ENCODE data around the gene MAP2K1. TPM values are rescaled to one million over a fixed set of nuclear protein-coding genes. Genes with fewer than 3 reads are reported as not detected.

MAP2K1 gene
- total and polyA plus RNA-seq, 9 of the 15 experiments (the other 6 are each of a cell fraction or from before 2014, with no cell fraction given): 7.5 to 58.3 (median 30.0) TPM

DNA sequence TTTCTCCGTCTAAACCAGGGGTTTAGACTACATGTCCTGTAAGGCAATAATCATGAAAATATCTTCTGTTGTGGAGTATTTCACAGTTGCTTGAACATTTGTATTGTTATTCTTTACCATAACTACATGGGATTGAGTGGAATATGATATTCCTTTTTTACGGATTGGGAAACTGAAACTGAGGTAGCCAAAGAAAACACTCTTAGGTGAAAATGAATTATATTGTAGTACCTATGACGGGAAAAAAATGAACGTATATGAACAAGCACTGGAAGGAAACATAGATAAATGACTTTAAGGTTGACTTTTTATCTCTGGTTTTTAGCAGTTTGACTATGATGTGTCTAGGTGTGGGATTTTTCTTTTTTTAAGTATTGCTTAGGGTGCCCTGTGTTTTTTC is 35.6 kb downstream of the MAP2K1 start:
- Histone ChIP-seq H3K4me1 (replicated peaks in 1 of 2; ENCODE audit: control insufficient read depth in 2 of 2, insufficient read depth in 2 of 2, low read length in 2 of 2) (no peaks in the 10 kb centered on the region), H3K9me1 (ENCODE audit: control insufficient read depth, insufficient read depth, low read length) (no peaks in the 10 kb centered on the region), H3K9me3 (replicated peaks; ENCODE audit: control insufficient read depth, insufficient read depth, low read depth, low read length) (no peaks in the 10 kb centered on the region), H3K4me3 (no peak overlapping the region), H3K79me2 (ENCODE audit: control insufficient read depth, insufficient read depth, low read length) (peaks cover 55% of the 10 kb centered on the region), H3K9ac (ENCODE audit: insufficient read depth in 1 of 2, low read depth in 2 of 2, low read length in 2 of 2) (no peak overlapping the region), H3K4me2 (ENCODE audit: insufficient read depth, low read length) (no peak overlapping the region), H3K36me3 (ENCODE audit: control insufficient read depth, insufficient read depth, low read length) (no peaks in the 10 kb centered on the region), H2AFZ (ENCODE audit: low read depth, low read length) (no peak overlapping the region), H4K20me1 (replicated peaks; ENCODE audit: control insufficient read depth, insufficient read depth, low read length) (no peaks in the 10 kb centered on the region; the same call in 1 of the 2 replicates), H3K27ac (ENCODE audit: extremely low read depth, low read depth, low read length) (no peak overlapping the region), H3K27me3 (ENCODE audit: control insufficient read depth in 2 of 2, insufficient read depth in 2 of 2, low read length in 2 of 2) (no peaks in the 10 kb centered on the region)
- no peak for DNase-seq (ENCODE audit: extremely low read depth in 1 of 4, low spot score in 3 of 4)
- no peak for TF ChIP-seq PPARD (CRISPR knock-in tag; IDR thresholded peaks at IDR 0.05)
- TF ChIP-seq ZHX1 (conservative IDR thresholded peaks at IDR 0.05; ENCODE audit: low read length): no peak
- in situ Hi-C loops (cut with MboI): no loop called here
- POLR2A ChIA-PET: no interaction called here
- no peak for ATAC-seq
- intact Hi-C loops (cut with micrococcal nuclease): no loop called here
- CTCF ChIA-PET (ENCODE audit: low intra/inter-chr PET ratio): no interaction called here
- no peak for FAIRE-seq
- no TSS peak for BruUV-seq (replicated peaks)
- WGBS (ENCODE audit: insufficient coverage, low coverage, missing lambda C conversion rate): 67% methylated on average over 4 of the region's 4 CpGs

DNA sequence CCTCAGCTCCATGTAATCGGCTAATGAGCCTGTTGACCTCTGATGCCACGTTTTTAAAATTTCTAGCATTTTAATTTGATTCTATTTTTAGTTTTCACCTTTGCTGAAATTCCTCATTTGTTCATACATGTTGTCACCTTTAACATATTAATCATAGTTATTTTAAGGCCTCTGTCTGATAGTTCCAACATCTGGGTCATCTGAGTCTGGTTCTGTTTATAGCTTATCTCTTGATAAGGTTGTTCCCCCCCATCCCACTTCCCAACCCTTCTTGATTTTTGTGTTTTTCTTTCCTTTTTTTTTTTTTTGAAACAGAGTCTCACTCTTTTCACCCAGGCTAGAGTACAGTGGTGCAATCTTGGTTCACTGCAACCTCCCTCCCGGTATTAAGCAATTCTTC is 36.4 kb downstream of the MAP2K1 start:
- no peak for ATAC-seq
- no peak for FAIRE-seq
- ChIA-PET CTCF (ENCODE audit: low intra/inter-chr PET ratio) (no interaction called here), POLR2A (no interaction called here)
- 76% methylated on average over 3 of the region's 3 CpGs for WGBS (ENCODE audit: insufficient coverage, low coverage, missing lambda C conversion rate)
- in situ Hi-C loops (cut with MboI) (no loop called here), intact Hi-C loops (cut with micrococcal nuclease) (no loop called here)
- Histone ChIP-seq H3K4me3 (no peak overlapping the region), H3K4me2 (ENCODE audit: insufficient read depth, low read length) (no peak overlapping the region), H3K36me3 (ENCODE audit: control insufficient read depth, insufficient read depth, low read length) (no peaks in the 10 kb centered on the region), H3K27ac (ENCODE audit: extremely low read depth, low read depth, low read length) (no peak overlapping the region), H2AFZ (ENCODE audit: low read depth, low read length) (no peak overlapping the region), H3K4me1 (replicated peaks in 1 of 2; ENCODE audit: control insufficient read depth in 2 of 2, insufficient read depth in 2 of 2, low read length in 2 of 2) (no peaks in the 10 kb centered on the region), H3K9ac (ENCODE audit: insufficient read depth in 1 of 2, low read depth in 2 of 2, low read length in 2 of 2) (no peak overlapping the region), H3K79me2 (ENCODE audit: control insufficient read depth, insufficient read depth, low read length) (peaks cover 50% of the 10 kb centered on the region), H3K27me3 (ENCODE audit: control insufficient read depth in 2 of 2, insufficient read depth in 2 of 2, low read length in 2 of 2) (no peaks in the 10 kb centered on the region), H3K9me3 (replicated peaks; ENCODE audit: control insufficient read depth, insufficient read depth, low read depth, low read length) (no peaks in the 10 kb centered on the region), H3K9me1 (ENCODE audit: control insufficient read depth, insufficient read depth, low read length) (no peaks in the 10 kb centered on the region), H4K20me1 (replicated peaks; ENCODE audit: control insufficient read depth, insufficient read depth, low read length) (no peaks in the 10 kb centered on the region)
- DNase-seq (ENCODE audit: extremely low read depth in 1 of 4, low spot score in 3 of 4): no peak
- no TSS peak for BruUV-seq (replicated peaks)
- TF ChIP-seq, protein P1, sequence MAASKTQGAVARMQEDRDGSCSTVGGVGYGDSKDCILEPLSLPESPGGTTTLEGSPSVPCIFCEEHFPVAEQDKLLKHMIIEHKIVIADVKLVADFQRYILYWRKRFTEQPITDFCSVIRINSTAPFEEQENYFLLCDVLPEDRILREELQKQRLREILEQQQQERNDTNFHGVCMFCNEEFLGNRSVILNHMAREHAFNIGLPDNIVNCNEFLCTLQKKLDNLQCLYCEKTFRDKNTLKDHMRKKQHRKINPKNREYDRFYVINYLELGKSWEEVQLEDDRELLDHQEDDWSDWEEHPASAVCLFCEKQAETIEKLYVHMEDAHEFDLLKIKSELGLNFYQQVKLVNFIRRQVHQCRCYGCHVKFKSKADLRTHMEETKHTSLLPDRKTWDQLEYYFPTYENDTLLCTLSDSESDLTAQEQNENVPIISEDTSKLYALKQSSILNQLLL (CRISPR knock-in tag; IDR thresholded peaks at IDR 0.05; ENCODE audit: borderline replicate concordance): no peak
- TF ChIP-seq TEAD2 (tag; IDR thresholded peaks at IDR 0.05): no peak
